GM08714 (cell line): ENCODE data around the gene LIMK2.
"Not testable (repeated sequence)": the region's sequence is repeated elsewhere in the genome, so short reads cannot be mapped to it uniquely, and the experiment has no call there.

Experiments
- H3K4me3 ChIP-seq: fragments of 200-500 bp; sonication (Bioruptor generic); 2 replicates; pipeline ENCODE4 v1.5.1; 2014; ENCODE audit warnings: mild to moderate bottlenecking, low read length, inconsistent platforms
- ZNF274 ChIP-seq: IDR thresholded peaks from 2 replicates; pipeline ENCODE4 v1.6.1; 2012; ENCODE audit warnings: mild to moderate bottlenecking, low read depth, low read length

The LIMK2 gene

DNA sequence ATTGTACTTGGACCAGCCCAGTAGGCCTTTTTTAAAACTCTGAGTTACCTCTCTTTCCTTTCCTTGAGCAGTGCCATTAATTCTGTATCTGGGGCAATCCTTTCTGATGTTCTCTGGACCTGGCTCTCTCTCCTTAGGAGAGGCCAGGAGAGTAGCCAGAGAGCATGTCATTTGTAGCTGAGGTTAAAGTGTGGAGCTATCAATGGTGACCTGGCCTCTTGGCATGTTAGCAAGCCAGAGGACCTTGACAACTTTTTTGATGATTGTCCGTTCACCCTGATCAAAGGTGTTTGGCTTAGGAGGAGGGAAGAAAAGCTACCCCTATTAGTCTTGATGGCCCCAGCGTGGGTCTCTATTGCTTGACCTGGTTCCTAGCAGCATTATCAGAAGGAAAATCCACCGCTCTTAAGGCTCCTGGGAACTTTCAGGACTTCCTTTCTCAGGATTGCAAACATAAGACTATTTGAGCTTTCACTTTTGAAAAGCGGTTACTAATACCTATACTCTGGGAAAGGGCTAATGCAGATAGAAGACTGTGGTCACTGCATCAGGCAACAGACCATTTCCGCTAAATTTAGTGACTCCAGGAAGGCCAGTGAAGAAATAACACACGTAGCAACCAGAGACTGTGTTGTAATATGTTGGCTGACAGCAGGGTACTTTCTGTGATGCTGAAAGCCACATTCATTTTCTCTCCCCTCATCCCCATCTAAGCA, 18.2 kb downstream of the LIMK2 start:
- no peak for TF ChIP-seq ZNF274
- H3K4me3 ChIP-seq = peak overlapping the region; percentile 50; the same call in 1 of the 2 replicates

- TF ChIP-seq ZNF274 = no peak
- H3K4me3 ChIP-seq = no peak overlapping the region; the same call in 1 of the 2 replicates
These were observed 18.9 kb downstream of the LIMK2 start for GRCh38 chr22:31230871-31231621.

DNA sequence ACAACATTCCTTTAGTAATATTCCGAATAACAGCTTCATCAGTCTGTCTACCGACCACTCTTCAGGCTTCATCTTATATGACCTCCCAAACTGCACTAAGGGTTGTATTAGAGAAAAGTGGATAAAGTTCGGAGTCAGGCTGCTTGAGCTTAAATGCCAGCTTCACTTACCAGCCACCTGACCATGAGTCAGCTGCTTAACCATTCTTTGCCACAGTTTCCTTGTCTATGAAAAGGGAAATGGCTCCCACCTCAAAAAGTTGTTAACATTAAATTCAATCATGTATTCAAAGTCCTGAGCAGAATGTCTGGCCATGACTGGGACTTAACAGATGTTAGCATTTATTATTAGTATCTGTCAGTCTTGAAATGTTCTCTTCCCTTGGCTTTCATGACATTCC, 20.9 kb downstream of the LIMK2 start:
- no peak for TF ChIP-seq ZNF274
- no peak overlapping the region for H3K4me3 ChIP-seq

DNA sequence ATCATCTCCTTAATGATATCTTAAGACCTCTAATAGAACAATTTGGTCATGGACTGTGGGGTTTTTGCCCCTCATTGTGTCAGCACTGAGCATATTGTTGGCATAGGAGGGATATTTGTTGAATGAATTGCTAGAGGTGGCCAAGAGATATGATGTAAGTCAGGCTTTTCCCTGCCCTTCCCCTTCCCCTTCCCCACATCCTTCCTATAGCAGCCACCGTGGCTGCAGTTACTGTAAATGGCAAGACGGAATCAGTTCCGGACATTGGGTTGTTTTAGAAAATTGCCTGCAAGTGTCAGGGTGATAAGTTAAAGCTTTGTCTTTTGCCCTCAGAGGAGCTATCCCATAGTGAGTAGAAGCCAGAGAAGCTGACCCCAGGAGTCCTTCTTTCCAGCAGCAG, 23.0 kb downstream of the LIMK2 start:
- no peak for TF ChIP-seq ZNF274
- H3K4me3 ChIP-seq = no peak overlapping the region

GRCh38 chr22:31236044-31236443, 23.9 kb downstream of the LIMK2 start:
- H3K4me3 ChIP-seq = not testable (repeated sequence)

GRCh38 chr22:31238057-31238456, 26.0 kb downstream of the LIMK2 start:
- no peak overlapping the region for H3K4me3 ChIP-seq
- no peak for TF ChIP-seq ZNF274

DNA sequence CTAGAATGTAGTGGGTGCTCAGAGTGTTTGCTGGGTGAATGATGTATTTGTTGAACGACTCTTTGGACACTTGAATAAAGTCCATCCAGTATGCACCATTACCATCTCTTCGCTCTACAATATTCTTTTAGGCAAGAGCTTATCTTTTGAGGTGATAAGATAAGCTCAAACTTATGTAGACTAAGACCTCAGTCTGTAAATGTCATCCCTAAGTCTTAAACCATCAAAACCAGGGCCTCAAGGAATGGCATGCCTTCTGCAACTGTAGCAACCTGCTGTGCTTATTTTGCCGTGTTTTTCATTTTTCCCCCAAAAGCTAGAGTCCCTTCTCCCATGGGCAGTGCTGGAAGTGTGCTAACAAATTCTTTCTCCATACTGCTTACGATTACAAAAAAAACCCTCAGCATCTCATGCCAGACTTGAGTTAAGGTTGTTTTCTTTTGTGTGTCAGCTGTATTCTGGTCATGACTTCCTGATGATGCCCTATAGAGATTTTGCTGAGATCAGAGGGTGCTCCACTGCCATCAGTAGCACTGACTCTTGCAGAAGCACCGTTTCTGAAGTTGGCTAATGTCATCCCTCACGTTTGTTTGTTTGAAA, 27.8 kb downstream of the LIMK2 start:
- no peak overlapping the region for H3K4me3 ChIP-seq
- TF ChIP-seq ZNF274 = no peak

GRCh38 chr22:31241200-31241599, 29.1 kb downstream of the LIMK2 start:
- no peak for TF ChIP-seq ZNF274
- no peak overlapping the region for H3K4me3 ChIP-seq

GRCh38 chr22:31241936-31242335, 29.8 kb downstream of the LIMK2 start:
- TF ChIP-seq ZNF274 = no peak
- H3K4me3 ChIP-seq = no peak overlapping the region

DNA sequence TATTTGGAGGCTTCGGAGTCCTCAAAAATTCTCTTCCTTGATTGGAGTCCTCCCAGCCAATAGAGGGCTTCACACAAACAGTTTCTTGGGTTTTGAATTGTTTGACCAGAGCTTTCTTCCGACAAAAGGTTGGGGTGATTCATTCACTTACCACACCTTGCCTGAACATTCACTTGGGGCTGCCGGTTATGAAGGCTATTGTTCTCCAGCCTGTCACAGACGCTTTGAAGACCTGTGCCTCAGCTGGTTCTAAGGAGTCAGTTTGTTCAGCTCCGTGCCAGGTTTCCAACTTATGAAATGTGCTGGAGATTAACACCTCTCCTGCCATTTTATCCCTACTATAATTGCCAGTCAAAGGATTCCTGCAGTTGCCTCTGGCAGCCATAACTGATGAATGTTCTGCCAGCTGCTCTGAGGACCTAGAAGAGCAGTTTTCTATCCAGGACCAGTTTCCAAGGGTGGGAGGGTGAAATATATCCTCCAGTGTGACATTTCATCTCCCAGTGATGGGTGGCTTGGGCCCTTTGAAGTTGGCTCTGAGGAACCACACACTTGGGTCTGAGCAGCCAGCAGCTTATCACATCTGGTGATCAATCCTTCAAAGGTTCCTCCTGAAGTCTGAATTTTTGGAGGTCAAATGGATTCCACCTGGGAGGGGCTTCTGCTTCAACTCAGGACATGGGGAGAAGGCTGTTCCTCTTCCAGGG, 31.4 kb downstream of the LIMK2 start:
- TF ChIP-seq ZNF274 = no peak
- H3K4me3 ChIP-seq = no peak overlapping the region

DNA sequence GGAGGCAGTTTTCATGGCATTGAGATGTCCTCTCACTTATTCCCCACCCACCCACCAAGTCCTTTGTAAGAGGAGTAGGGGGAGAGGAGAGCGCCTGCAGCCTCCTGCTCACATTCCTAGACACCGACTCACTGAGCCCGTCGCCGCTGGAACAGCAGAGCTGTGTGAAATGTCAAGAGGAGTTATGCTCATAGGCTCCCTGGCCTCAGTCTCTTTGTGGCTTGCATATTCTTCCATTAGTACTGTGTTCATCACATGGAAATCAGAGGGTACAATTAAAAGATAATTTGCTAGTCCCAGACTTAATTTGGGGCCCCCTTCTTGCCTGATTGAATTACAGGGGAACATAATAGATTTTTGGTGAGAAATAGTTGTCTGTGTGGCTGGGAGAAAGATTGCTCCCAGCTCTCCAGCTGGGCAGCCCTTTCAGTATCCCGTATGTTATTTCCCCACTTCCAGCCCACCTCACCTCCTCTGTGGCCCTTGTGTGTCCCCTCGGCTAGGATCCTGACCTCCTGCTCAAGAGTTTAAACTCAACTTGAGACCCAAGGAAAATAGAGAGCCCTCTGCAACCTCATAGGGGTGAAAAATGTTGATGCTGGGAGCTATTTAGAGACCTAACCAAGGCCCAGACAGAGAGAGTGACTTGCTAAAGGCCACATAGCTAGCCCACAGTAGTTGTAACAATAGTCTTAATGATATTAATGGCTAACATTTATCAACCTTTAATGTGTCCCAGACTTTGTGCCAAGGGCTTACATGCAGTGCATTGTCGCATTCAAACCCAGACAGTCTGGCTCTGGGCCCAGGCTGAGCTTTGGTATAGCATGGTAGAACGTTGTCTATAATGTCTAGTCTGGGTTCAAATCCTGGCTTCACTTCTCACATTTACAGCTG, 32.2 kb downstream of the LIMK2 start:
- TF ChIP-seq ZNF274 = no peak
- H3K4me3 ChIP-seq = no peak overlapping the region

DNA sequence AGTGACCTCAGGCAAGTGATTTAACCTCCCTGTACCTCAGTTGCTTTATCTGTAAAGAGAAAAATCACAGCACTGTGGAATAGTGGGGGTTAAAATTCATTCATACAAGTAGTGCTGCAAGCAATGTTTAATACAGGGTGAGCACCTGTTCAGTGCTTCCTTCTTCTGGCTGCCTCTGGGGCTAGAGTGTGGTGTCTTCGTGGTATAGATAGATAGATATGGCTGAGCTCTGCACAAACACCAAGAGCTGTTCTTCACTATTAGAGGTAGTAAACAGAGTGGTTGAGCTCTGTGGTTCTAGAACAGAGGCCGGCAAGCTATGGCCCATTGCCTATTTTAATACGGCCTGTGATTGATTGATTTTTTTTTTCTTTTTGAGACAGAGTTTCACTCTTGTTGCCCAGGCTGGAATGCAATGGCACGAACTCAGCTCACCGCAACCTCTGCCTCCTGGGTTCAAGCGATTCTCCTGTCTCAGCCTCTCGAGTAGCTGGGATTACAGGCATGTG, 32.9 kb downstream of the LIMK2 start:
- no peak overlapping the region for H3K4me3 ChIP-seq
- TF ChIP-seq ZNF274 = no peak

DNA sequence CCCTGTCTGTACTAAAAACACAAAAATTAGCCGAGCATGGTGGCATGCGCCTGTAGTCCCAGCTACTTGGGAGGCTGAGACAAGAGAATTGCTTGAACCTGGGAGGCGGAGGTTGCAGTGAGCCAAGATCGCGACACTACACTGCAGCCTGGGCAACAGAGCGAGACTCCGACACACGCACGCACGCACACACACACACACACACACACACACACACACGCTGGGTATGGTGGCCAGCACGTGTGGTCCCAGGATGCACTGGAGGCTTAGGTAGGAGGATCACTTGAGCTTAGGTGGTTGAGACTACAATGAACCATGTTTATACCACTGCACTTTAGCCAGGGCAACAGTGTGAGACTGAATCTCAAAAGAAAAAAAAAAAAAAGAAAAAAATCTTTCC, 33.9 kb downstream of the LIMK2 start:
- H3K4me3 ChIP-seq = not testable (repeated sequence)
